Thoracic aorta (tissue), 2 donors: ENCODE data around the gene RAB40B. TPM values are rescaled to one million over a fixed set of nuclear protein-coding genes. Genes with fewer than 3 reads are reported as not detected.

Experiments used
- ATAC-seq: fragments of 150-250 bp; one replicate; pipeline ENCODE4 v1.8.0; 2017; ENCODE audit warnings: low read depth; ENCODE audit not compliant: insufficient number of reproducible peaks, low FRiP score
- DNase-seq: peaks from one replicate; pipeline ENCODE4 v3.0.0-alpha.2; 2020; ENCODE audit warnings: low spot score
- H3K27ac ChIP-seq, 2 donors: fragments of 200-600 bp; sonication (generic); 1 replicate in 1 of 2; 2 replicates in 1 of 2; pipeline ENCODE4 v1.5.1; 2016; ENCODE audit warnings: mild to moderate bottlenecking in 2 of 2, moderate library complexity in 2 of 2
- H3K27me3 ChIP-seq: fragments of 200-600 bp; sonication (generic); replicated peaks from 2 replicates; pipeline ENCODE4 v1.6.0; 2016; ENCODE audit warnings: mild to moderate bottlenecking; ENCODE audit not compliant: insufficient read depth
- H3K36me3 ChIP-seq: fragments of 200-600 bp; sonication (generic); one replicate; pipeline ENCODE4 v1.5.1; 2016
- H3K4me1 ChIP-seq, 2 donors: fragments of 200-600 bp; sonication (generic); 1 replicate in 1 of 2; 2 replicates in 1 of 2; pipeline versions ENCODE4 v1.5.1 to v1.6.0; 2016; ENCODE audit warnings: low read depth in 2 of 2, mild to moderate bottlenecking in 1 of 2; ENCODE audit not compliant: control insufficient read depth in 1 of 2
- H3K4me3 ChIP-seq: fragments of 200-600 bp; sonication (generic); 2 replicates; pipeline ENCODE4 v1.5.1; 2016; ENCODE audit warnings: mild to moderate bottlenecking
- H3K9me3 ChIP-seq: fragments of 200-600 bp; sonication (generic); 2 replicates; pipeline ENCODE4 v1.5.1; 2016
- total RNA-seq, 2 donors: library from RNA; depleted of rRNA; stranded (reverse); fragments of >200 nt; gene quantifications; one replicate each; pipeline versions ENCODE4 v1.1.0 to v1.2.3, GENCODE V29; 2016
- TF ChIP-seq, protein P1 (sequence below): fragments of 200-600 bp; sonication (generic); IDR thresholded peaks from one replicate; pipeline ENCODE4 v1.5.1; 2019; ENCODE audit warnings: antibody characterized with exemption

RAB40B gene
- total RNA-seq, 2 donors from 2014 or later, result 17.3 to 21.1 TPM

DNA sequence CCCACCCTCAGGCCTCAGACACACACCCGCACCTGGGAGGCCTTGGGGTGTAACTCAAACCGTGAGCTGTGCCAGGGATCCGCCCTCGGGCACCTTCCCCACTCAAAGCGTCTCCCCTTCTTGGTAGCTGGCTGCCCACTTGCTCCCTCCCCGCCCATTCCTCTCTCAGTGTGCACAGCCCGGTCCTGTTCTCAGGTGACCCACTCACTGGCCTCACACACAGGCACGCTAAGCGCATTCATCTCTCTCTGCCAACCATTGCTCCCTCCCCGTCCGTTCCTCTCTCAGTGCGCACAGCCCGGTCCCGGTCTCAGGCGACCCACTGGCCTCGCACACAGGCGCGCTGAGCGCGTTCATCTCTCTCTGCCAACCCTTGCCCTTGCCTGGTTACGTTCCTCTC is 71.1 kb downstream of the RAB40B start:
- DNase-seq (no peak), ATAC-seq (no peak)
- Histone ChIP-seq H3K4me1 (no peaks in the 10 kb centered on the region), H3K36me3 (peaks cover 37% of the 10 kb centered on the region), H3K9me3 (no peaks in the 10 kb centered on the region), H3K27ac (no peak overlapping the region), H3K27me3 (no peaks in the 10 kb centered on the region), H3K4me3 (no peak overlapping the region)
- TF ChIP-seq, protein P1, sequence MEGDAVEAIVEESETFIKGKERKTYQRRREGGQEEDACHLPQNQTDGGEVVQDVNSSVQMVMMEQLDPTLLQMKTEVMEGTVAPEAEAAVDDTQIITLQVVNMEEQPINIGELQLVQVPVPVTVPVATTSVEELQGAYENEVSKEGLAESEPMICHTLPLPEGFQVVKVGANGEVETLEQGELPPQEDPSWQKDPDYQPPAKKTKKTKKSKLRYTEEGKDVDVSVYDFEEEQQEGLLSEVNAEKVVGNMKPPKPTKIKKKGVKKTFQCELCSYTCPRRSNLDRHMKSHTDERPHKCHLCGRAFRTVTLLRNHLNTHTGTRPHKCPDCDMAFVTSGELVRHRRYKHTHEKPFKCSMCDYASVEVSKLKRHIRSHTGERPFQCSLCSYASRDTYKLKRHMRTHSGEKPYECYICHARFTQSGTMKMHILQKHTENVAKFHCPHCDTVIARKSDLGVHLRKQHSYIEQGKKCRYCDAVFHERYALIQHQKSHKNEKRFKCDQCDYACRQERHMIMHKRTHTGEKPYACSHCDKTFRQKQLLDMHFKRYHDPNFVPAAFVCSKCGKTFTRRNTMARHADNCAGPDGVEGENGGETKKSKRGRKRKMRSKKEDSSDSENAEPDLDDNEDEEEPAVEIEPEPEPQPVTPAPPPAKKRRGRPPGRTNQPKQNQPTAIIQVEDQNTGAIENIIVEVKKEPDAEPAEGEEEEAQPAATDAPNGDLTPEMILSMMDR, result no peak

DNA sequence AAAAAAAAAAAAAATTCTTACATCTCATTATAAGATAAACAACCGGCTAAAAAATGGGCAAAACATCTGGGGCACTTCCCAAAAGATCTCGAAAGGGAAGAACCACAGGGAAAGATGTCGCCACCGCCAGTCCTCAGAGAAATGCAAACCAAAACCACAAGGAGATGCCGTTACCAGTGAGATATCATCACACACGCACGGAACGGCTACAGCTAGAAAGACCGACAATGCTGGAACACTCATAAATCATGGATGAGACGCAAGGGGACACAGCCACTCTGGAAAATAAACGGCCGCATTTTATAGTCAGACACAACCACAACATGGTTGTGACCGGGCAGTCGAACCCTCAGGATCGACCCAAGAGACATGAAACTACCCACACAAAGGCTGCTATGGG is 74.8 kb downstream of the RAB40B start:
- H3K4me1 ChIP-seq, result no peaks in the 10 kb centered on the region
- no peaks in the 10 kb centered on the region for H3K9me3 ChIP-seq
- TF ChIP-seq, protein P1, result no peak
- H3K36me3 ChIP-seq, result peaks cover 54% of the 10 kb centered on the region
- ATAC-seq (no peak), DNase-seq (no peak)
- no peak overlapping the region for H3K4me3 ChIP-seq
- H3K27ac ChIP-seq, result no peak overlapping the region
- H3K27me3 ChIP-seq, result no peaks in the 10 kb centered on the region

DNA sequence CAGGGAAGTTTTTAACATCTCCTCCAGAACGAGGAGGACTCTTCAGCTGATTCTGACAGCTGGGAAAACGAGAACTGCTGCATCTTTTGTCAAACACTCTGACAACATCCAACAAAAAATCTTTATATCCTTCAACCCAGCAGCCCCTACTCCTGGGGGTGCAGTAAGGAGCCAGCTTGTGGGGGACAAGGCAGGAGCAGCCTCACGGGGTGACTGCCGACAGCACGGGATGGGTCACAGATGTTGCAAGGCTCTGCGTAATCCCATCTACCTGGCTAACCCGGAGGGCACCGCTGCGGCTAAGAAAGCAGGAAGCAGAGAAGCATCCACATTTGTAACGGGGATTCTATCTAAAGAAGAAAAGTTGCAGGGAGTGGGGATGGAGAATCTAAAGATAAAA is 78.9 kb downstream of the RAB40B start:
- no peak for ATAC-seq

DNA sequence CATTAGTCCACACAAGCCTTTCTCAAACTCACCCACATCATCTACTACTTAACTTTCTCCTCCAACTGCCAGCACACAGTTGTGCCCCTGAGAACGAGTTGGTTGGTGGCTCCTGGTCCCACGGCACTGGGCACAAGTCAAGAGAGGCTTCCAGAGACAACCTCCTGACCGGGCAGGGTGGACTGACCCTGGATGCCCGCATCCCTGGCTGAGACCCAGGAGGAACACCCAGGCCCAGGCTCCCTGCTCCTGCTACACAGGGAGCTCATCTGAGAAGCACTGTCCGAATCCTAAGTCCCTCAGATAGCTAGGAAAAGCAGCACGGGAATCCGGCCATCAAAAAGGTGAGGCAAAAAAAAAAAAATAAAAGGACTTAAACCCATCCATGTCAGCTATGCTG is 79.3 kb downstream of the RAB40B start:
- no peaks in the 10 kb centered on the region for H3K9me3 ChIP-seq
- TF ChIP-seq, protein P1, result no peak
- H3K27me3 ChIP-seq, result no peaks in the 10 kb centered on the region
- peaks cover 57% of the 10 kb centered on the region for H3K36me3 ChIP-seq
- no peak overlapping the region for H3K4me3 ChIP-seq
- DNase-seq, result no peak
- H3K4me1 ChIP-seq, result no peaks in the 10 kb centered on the region
- H3K27ac ChIP-seq, result no peak overlapping the region
- no peak for ATAC-seq

More for the DNA sequence above, 78.9 kb downstream of the RAB40B start:
- Histone ChIP-seq H3K27ac (no peak overlapping the region), H3K4me1 (no peaks in the 10 kb centered on the region), H3K9me3 (no peaks in the 10 kb centered on the region), H3K4me3 (no peak overlapping the region), H3K27me3 (no peaks in the 10 kb centered on the region), H3K36me3 (peaks cover 58% of the 10 kb centered on the region)
- TF ChIP-seq, protein P1, result no peak
- no peak for DNase-seq

DNA sequence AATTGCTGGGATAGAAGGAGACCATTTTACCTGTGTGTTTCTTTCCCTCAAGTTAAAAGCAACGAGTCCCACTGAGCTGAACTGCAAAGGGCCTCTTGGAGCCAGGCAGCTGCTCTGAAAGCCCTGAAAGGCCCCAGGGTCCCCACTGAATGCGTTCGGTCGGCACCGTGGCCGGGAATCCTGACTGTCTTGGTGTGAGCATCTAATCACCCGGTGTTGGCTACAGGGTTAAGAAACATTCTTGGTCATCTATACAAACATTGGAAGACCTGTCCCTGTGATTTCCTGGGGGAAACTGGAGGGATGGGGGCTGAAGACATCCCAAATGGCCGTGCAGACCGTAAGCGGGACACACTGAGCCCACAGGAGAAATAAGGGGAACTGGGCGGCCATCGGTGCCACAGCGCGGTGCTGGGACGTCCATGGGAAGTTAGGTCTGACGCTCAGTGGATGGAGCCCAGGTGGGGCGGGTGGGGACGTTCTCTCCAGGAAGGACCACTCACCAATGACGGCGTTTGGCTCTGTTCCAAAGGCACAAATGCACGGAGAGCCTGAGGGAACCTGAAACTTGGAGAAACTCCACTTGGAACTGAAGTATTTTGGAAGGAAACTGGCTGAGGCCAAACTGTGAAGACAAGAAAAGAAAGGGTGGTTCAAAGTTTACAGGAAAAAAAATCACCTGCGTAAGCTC is 82.3 kb downstream of the RAB40B start:
- no peak overlapping the region for H3K27ac ChIP-seq
- H3K4me1 ChIP-seq, result no peaks in the 10 kb centered on the region
- H3K4me3 ChIP-seq, result no peak overlapping the region
- ATAC-seq (no peak), DNase-seq (no peak)
- TF ChIP-seq, protein P1, result no peak
- no peaks in the 10 kb centered on the region for H3K9me3 ChIP-seq
- H3K36me3 ChIP-seq, result peaks cover 48% of the 10 kb centered on the region
- H3K27me3 ChIP-seq, result no peaks in the 10 kb centered on the region
